Measurements from ENCODE around the gene AKAP13. TPM values are rescaled to one million over a fixed set of nuclear protein-coding genes. Genes with fewer than 3 reads are reported as not detected.

AKAP13 gene
- total RNA-seq, 2 experiments from 2014 or later, result 79.4 to 83.2 TPM

- H3K36me3 Mint-ChIP-seq (ENCODE audit: low read depth), result peaks cover 9% of the 10 kb centered on the region
- H3K27ac Mint-ChIP-seq, result no peak overlapping the region
- intact Hi-C loops (cut with micrococcal nuclease), result loop anchor here (1.0 kb wide), 1 partner anchor 42 kb away; no protein-coding TSS in a partner anchor
- no peak overlapping the region for H3K4me3 Mint-ChIP-seq
- DNase-seq, result no peak
- no peaks in the 10 kb centered on the region for H3K9me3 Mint-ChIP-seq
- no peaks in the 10 kb centered on the region for H3K27me3 Mint-ChIP-seq (ENCODE audit: low read depth)
- CTCF ChIA-PET, result no interaction called here
- peaks cover 39% of the 10 kb centered on the region for H3K4me1 Mint-ChIP-seq (ENCODE audit: low read depth)
These were observed 243.1 kb downstream of the AKAP13 start for GRCh38 chr15:85623315-85624049.

- H3K36me3 Mint-ChIP-seq (ENCODE audit: low read depth), result peaks cover 10% of the 10 kb centered on the region
- DNase-seq, result no peak
These were observed 243.9 kb downstream of the AKAP13 start for GRCh38 chr15:85624291-85624801.

GRCh38 chr15:85625166-85625830, 244.9 kb downstream of the AKAP13 start:
- peak; percentile 40 for DNase-seq
- H3K9me3 Mint-ChIP-seq, result no peaks in the 10 kb centered on the region

More at GRCh38 chr15:85624291-85624801, 243.9 kb downstream of the AKAP13 start:
- intact Hi-C loops (cut with micrococcal nuclease), result loop anchor here (1.0 kb wide), 1 partner anchor 43 kb away; no protein-coding TSS in a partner anchor
- H3K4me3 Mint-ChIP-seq, result no peak overlapping the region
- H3K27ac Mint-ChIP-seq, result no peak overlapping the region
- CTCF ChIA-PET, result interaction anchor here (1.1 kb wide), 1 partner anchor 42 kb away, joined by 3 read pairs; no protein-coding TSS in a partner anchor
- no peaks in the 10 kb centered on the region for H3K9me3 Mint-ChIP-seq
- peaks cover 43% of the 10 kb centered on the region for H3K4me1 Mint-ChIP-seq (ENCODE audit: low read depth)
- H3K27me3 Mint-ChIP-seq (ENCODE audit: low read depth), result no peaks in the 10 kb centered on the region

GRCh38 chr15:85625856-85626255, 245.5 kb downstream of the AKAP13 start:
- intact Hi-C loops (cut with micrococcal nuclease), result loop anchor here (2.0 kb wide), 1 partner anchor 15 kb away; no protein-coding TSS in a partner anchor
- Mint-ChIP-seq H3K4me3 (no peak overlapping the region), H3K36me3 (ENCODE audit: low read depth) (peaks cover 10% of the 10 kb centered on the region)

More at GRCh38 chr15:85625166-85625830, 244.9 kb downstream of the AKAP13 start:
- peaks cover 10% of the 10 kb centered on the region for H3K36me3 Mint-ChIP-seq (ENCODE audit: low read depth)
- intact Hi-C loops (cut with micrococcal nuclease), result no loop called here
- no peak overlapping the region for H3K4me3 Mint-ChIP-seq
- no peak overlapping the region for H3K27ac Mint-ChIP-seq
- H3K27me3 Mint-ChIP-seq (ENCODE audit: low read depth), result no peaks in the 10 kb centered on the region
- H3K4me1 Mint-ChIP-seq (ENCODE audit: low read depth), result peaks cover 43% of the 10 kb centered on the region
- CTCF ChIA-PET, result interaction anchor here (1.1 kb wide), 2 partner anchors 12 to 43 kb away, joined by 3 read pairs; no protein-coding TSS in a partner anchor

GRCh38 chr15:85627213-85627935, 247.0 kb downstream of the AKAP13 start:
- Mint-ChIP-seq H3K27ac (no peak overlapping the region), H3K36me3 (ENCODE audit: low read depth) (peaks cover 10% of the 10 kb centered on the region), H3K9me3 (no peaks in the 10 kb centered on the region), H3K4me3 (no peak overlapping the region), H3K27me3 (ENCODE audit: low read depth) (no peaks in the 10 kb centered on the region), H3K4me1 (ENCODE audit: low read depth) (peaks cover 39% of the 10 kb centered on the region)
- intact Hi-C loops (cut with micrococcal nuclease), result loop anchor here (2.0 kb wide), 1 partner anchor 13 kb away; no protein-coding TSS in a partner anchor
- CTCF ChIA-PET, result interaction anchor here (1.5 to 1.7 kb wide), 2 partner anchors 9 to 14 kb away, joined by 3 to 7 read pairs; no protein-coding TSS in a partner anchor
- no peak for DNase-seq

More at GRCh38 chr15:85625856-85626255, 245.5 kb downstream of the AKAP13 start:
- peak; percentile 43 for DNase-seq
- CTCF ChIA-PET, result interaction anchor here (1.1 kb wide), 1 partner anchor 12 kb away, joined by 3 read pairs; no protein-coding TSS in a partner anchor
- H3K4me1 Mint-ChIP-seq (ENCODE audit: low read depth), result peaks cover 43% of the 10 kb centered on the region
- H3K9me3 Mint-ChIP-seq, result no peaks in the 10 kb centered on the region
- no peaks in the 10 kb centered on the region for H3K27me3 Mint-ChIP-seq (ENCODE audit: low read depth)
- H3K27ac Mint-ChIP-seq, result no peak overlapping the region

- Mint-ChIP-seq H3K27ac (no peak overlapping the region), H3K4me3 (no peak overlapping the region)
These were observed 249.9 kb downstream of the AKAP13 start for GRCh38 chr15:85630311-85630710.

DNA sequence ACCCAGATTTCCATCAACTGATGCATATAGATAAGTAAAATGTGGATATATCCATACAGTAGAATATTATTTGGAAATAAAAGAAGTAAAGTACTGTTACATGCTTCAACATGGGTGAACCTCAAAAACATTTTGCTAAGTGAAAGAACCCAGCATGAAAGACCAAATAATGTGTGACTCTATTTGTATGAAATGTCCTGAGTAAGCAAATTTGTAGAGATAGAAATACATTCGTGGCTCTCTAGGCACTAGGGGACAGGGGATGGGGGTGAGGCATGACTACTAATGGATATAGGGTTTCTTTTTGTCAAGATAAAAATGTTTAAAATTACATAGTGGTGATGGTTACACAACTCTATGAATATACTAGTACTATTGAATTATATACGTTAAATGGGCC, 250.6 kb downstream of the AKAP13 start:
- Mint-ChIP-seq H3K27ac (no peak overlapping the region), H3K27me3 (ENCODE audit: low read depth) (no peaks in the 10 kb centered on the region), H3K36me3 (ENCODE audit: low read depth) (peaks cover 6% of the 10 kb centered on the region), H3K4me1 (ENCODE audit: low read depth) (peaks cover 17% of the 10 kb centered on the region), H3K4me3 (no peak overlapping the region), H3K9me3 (no peaks in the 10 kb centered on the region)
- intact Hi-C loops (cut with micrococcal nuclease), result no loop called here
- CTCF ChIA-PET, result no interaction called here
- no peak for DNase-seq

More at GRCh38 chr15:85630311-85630710, 249.9 kb downstream of the AKAP13 start:
- Mint-ChIP-seq H3K4me1 (ENCODE audit: low read depth) (peaks cover 21% of the 10 kb centered on the region), H3K9me3 (no peaks in the 10 kb centered on the region), H3K36me3 (ENCODE audit: low read depth) (peaks cover 7% of the 10 kb centered on the region), H3K27me3 (ENCODE audit: low read depth) (no peaks in the 10 kb centered on the region)
- no peak for DNase-seq
- intact Hi-C loops (cut with micrococcal nuclease), result no loop called here
- CTCF ChIA-PET, result no interaction called here

- H3K4me3 Mint-ChIP-seq, result no peak overlapping the region
- intact Hi-C loops (cut with micrococcal nuclease), result no loop called here
- peaks cover 19% of the 10 kb centered on the region for H3K4me1 Mint-ChIP-seq (ENCODE audit: low read depth)
- no peak overlapping the region for H3K27ac Mint-ChIP-seq
- H3K9me3 Mint-ChIP-seq, result no peaks in the 10 kb centered on the region
- no peak for DNase-seq
- CTCF ChIA-PET, result no interaction called here
- no peaks in the 10 kb centered on the region for H3K27me3 Mint-ChIP-seq (ENCODE audit: low read depth)
- peaks cover 5% of the 10 kb centered on the region for H3K36me3 Mint-ChIP-seq (ENCODE audit: low read depth)
These were observed 251.6 kb downstream of the AKAP13 start for GRCh38 chr15:85632014-85632413.

DNA sequence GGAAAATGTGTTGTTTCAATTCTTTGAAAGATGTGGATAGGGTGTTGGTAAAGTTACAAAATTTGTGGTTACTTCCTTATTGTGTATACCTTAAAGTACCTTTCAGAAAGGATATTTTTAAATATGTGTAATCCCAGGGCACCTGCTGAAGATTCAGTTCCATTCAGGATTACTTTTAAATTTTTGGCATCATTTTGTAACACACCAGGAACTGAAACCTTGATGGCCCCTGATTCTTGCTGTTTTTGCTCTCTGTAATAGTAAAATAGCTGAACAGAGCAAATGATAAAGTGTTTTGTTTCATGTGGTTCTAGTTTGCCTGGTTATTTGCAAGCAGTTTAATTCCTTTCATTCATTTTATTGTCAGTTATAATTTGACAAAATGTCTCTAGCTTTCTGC, 253.5 kb downstream of the AKAP13 start:
- Mint-ChIP-seq H3K4me1 (ENCODE audit: low read depth) (peaks cover 18% of the 10 kb centered on the region), H3K27ac (no peak overlapping the region), H3K4me3 (no peak overlapping the region), H3K27me3 (ENCODE audit: low read depth) (no peaks in the 10 kb centered on the region), H3K9me3 (no peaks in the 10 kb centered on the region), H3K36me3 (ENCODE audit: low read depth) (peaks cover 5% of the 10 kb centered on the region)
- DNase-seq, result no peak
- CTCF ChIA-PET, result no interaction called here
- intact Hi-C loops (cut with micrococcal nuclease), result no loop called here

- no peaks in the 10 kb centered on the region for H3K9me3 Mint-ChIP-seq
- no peaks in the 10 kb centered on the region for H3K27me3 Mint-ChIP-seq (ENCODE audit: low read depth)
- H3K27ac Mint-ChIP-seq, result no peak overlapping the region
- DNase-seq, result no peak
- peaks cover 21% of the 10 kb centered on the region for H3K4me1 Mint-ChIP-seq (ENCODE audit: low read depth)
- peaks cover 7% of the 10 kb centered on the region for H3K36me3 Mint-ChIP-seq (ENCODE audit: low read depth)
- intact Hi-C loops (cut with micrococcal nuclease), result no loop called here
- CTCF ChIA-PET, result no interaction called here
- no peak overlapping the region for H3K4me3 Mint-ChIP-seq
These were observed 255.9 kb downstream of the AKAP13 start for GRCh38 chr15:85636351-85636750.

GRCh38 chr15:85639752-85640381, 259.5 kb downstream of the AKAP13 start:
- Mint-ChIP-seq H3K9me3 (no peaks in the 10 kb centered on the region), H3K36me3 (ENCODE audit: low read depth) (peaks cover 10% of the 10 kb centered on the region), H3K27ac (no peak overlapping the region), H3K27me3 (ENCODE audit: low read depth) (no peaks in the 10 kb centered on the region), H3K4me3 (no peak overlapping the region), H3K4me1 (ENCODE audit: low read depth) (peaks cover 30% of the 10 kb centered on the region)
- CTCF ChIA-PET, result interaction anchor here (0.7 kb wide), 1 partner anchor 558 kb away, joined by 3 read pairs; no protein-coding TSS in a partner anchor
- intact Hi-C loops (cut with micrococcal nuclease), result loop anchor here (2.0 kb wide), 1 partner anchor 13 kb away; no protein-coding TSS in a partner anchor
- no peak for DNase-seq
